NK-92 treated with Interleukin-12 subunit alpha and Interleukin-12 subunit beta, amount 100 ng/mL, for 24 hours (cell line): ENCODE data around the gene LINGO3.
A peak's percentile ranks its signal among the peaks of the same experiment; 100 is the strongest.

Source experiments
- DNase-seq: peaks from one replicate; lab custom pipeline; 2025; lab: John Stamatoyannopoulos, UW

Gene LINGO3

GRCh38 chr19:2261438-2262172 lies 46.3 kb downstream of the LINGO3 start:
- DNase-seq, result peak; percentile 32

- DNase-seq, result no peak
Observed at GRCh38 chr19:2260341-2260805, 47.6 kb downstream of the LINGO3 start.

GRCh38 chr19:2259336-2259735 lies 48.6 kb downstream of the LINGO3 start:
- no peak for DNase-seq
